CD4-positive, alpha-beta T cell treated with Interleukin-6 at 100 ng/mL for 8 hours (primary cell): ENCODE results near the gene ZPBP2.

Experiments used
- DNase-seq: peaks from one replicate; pipeline ENCODE4 v3.0.0-alpha.2; 2020; ENCODE audit warnings: mixed read lengths, low spot score

The ZPBP2 gene

GRCh38 chr17:39913989-39914388 lies 46.0 kb downstream of the ZPBP2 start:
- DNase-seq: no peak

GRCh38 chr17:39915559-39915958 lies 47.6 kb downstream of the ZPBP2 start:
- no peak for DNase-seq

- DNase-seq: no peak
Measured at GRCh38 chr17:39916918-39917317, 48.9 kb downstream of the ZPBP2 start.

GRCh38 chr17:39919087-39919683 lies 51.2 kb downstream of the ZPBP2 start:
- DNase-seq: no peak

GRCh38 chr17:39920218-39921210 lies 52.5 kb downstream of the ZPBP2 start:
- no peak for DNase-seq

- no peak for DNase-seq
Measured at GRCh38 chr17:39921323-39921722, 53.3 kb downstream of the ZPBP2 start.

GRCh38 chr17:39922006-39922405 lies 54.0 kb downstream of the ZPBP2 start:
- DNase-seq: no peak

GRCh38 chr17:39923230-39923629 lies 55.2 kb downstream of the ZPBP2 start:
- DNase-seq: no peak

GRCh38 chr17:39923836-39924690 lies 56.1 kb downstream of the ZPBP2 start:
- no peak for DNase-seq

GRCh38 chr17:39924691-39925055 lies 56.7 kb downstream of the ZPBP2 start:
- DNase-seq: no peak

GRCh38 chr17:39925282-39926134 lies 57.5 kb downstream of the ZPBP2 start:
- no peak for DNase-seq

- no peak for DNase-seq
Measured at GRCh38 chr17:39926135-39926587, 58.2 kb downstream of the ZPBP2 start.

- peak; percentile 55 for DNase-seq
Measured at GRCh38 chr17:39926588-39927100, 58.6 kb downstream of the ZPBP2 start.
